EL (cell line): ENCODE measurements around the gene CA6.
"Not testable (repeated sequence)": the region's sequence is repeated elsewhere in the genome, so short reads cannot be mapped to it uniquely, and the experiment has no call there.

Source experiments
- DNase-seq: peaks from one replicate; pipeline ENCODE4 v3.0.0-alpha.2; 2016

CA6 gene

DNA sequence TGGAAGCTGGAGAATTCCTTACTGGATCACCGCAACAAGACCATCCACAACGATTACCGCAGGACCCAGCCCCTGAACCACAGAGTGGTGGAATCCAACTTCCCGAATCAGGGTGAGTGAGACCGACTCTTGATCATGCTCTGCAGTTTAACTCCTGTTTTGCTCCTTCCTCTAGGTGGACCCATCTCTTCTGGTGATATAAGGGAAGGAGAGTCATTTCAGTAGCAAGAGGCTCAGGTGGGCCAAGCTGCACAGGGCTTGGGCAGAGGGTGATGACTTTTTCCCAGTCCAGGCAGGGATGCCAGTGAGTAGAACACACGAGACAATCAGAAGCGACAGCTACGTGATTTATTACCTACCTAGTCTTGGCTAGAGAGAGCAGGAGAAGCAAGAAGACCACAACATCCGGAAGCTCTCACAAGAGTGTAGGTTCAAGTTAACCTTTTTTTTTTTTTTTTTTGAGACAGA, 25.2 kb downstream of the CA6 start:
- DNase-seq, result no peak

DNA sequence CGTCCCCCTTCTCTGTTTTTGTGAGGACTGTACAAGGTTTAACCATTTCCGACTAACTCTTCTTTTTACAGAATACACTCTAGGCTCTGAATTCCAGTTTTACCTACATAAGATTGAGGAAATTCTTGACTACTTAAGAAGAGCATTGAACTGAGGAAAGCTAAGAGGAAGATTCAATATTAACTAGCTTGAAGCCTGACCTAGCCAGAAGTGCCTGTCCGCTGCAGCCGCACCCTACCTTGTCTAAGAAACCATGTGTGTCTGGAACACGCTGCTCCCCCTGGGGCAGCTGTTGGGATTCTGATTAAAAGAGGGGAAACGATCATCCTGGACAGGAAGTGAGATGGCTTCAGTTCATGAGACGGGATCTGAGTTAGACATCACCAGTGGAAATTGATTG, 28.9 kb downstream of the CA6 start:
- no peak for DNase-seq

DNA sequence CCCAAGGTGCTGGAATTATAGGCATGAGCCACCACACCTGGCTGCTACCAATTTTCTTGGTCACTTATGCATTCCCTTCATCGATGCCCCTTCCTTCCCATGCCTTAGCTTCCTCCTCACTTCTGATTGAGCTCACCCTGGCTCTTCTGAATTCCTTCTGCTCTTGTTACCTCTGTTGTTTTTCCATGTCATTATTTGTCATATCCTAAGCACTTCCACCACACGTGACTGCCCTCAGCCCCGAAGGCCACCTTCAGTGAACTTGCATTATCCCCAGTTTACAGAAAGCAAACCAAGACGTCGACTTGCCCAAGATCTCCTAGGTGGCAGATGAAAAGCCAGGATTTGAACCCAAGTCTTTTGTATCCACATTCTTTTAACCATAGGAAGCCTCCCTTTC, 30.7 kb downstream of the CA6 start:
- no peak for DNase-seq

DNA sequence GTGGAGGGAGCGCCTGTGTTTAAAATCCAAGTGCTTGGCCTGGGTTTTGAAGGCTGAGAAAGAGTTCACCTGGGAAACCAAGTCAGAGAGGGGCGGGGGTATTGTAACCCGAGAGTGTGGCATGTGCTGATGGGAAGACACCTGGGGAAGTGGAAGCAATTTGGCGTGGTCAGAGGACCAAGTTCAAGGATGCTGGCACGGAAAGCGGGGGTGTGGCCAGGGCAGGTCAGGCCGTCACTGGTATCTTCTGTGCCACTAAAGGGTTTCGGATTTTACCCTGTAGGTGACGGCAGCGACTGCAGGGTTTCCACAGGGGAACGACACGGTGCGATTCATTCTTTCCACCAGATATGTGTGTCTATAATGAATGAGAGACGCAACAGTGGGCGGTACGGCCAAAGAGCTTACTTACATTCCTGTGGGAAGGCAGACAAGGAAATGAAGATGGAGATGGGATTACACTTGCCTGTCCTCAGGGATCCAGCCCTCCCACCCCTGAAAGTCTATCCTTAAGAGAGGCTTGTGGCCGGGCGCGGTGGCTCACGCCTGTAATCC, 31.3 kb downstream of the CA6 start:
- no peak for DNase-seq

DNA sequence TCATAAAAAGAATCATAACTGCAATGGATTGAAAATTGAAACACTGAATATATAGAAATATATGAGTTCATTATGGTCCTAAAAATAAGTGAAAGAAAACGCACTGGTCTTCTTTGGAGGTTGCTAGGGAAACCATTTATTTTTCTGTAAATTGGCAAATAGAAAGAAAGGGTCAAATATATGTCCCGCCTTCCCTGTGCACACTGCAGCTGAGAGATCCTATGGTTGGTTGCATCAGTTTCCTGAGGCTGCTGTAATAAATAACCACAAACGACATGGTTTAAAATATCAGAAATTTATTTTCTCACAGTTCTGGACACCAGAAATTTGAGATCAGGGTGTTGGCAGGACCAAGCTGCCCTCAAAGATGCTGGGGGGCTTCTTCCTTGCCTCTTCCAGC, 35.0 kb downstream of the CA6 start:
- no peak for DNase-seq

DNA sequence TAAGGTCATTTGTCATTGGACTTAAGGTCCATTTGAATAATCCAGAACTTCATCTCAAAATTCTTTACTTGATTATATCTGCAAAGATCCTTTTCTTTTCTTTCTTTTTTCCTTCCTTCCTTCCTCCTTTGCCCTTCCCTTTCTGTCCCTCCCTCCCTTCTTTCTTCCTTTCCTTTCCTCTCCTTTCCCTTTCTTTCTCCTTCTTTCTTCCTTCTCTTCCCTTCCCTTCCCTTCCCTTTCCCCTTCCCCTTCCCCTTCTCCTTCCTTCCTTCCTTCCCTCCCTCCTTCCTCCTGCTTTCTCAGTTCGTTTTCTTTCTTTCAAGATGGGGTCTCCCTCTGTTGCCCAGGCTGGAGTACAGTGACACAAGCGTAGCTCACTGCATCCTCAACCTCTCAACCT, 35.5 kb downstream of the CA6 start:
- no peak for DNase-seq

DNA sequence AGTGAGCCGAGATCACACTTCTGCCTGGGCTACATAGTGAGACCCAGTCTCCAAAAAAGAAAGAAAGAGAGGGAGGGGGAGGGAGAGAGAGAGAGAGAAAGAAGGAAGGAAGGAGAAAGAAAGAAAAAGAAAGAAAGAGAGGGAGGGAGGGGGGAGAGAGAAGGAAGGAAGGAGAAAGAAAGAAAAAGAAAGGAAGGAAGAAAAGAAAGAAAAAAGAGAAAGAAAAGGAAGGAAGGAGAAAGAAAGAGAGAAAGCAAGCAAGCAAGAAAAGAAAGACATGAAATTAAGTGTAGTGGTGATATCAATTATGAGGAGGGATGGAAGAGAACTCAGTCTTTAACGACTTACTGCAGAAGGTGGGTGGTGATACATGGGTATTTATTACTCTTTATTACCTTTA, 38.5 kb downstream of the CA6 start:
- no peak for DNase-seq

DNA sequence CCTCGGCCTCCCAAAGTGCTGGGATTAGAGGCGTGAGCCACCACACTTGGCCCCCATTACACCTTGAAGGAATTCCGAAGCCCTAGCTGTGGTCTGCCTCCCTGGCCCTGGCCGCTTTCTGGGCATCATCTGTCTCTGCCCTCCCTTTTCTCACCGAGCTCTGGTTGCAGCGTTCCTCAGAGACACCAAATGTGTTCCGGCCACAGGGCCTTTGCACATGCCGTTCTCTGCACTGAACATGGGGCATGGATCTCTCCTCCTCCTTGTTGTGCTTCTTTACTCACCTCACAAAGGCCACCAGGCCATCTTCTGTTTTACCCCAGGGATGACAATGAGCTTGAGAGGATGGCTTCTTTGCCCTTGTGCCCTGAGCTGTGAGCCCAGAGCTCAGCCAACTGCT, 39.3 kb downstream of the CA6 start:
- DNase-seq, result no peak

GRCh38 chr1:8985915-8986813, 40.5 kb downstream of the CA6 start:
- peak; percentile 98 for DNase-seq

GRCh38 chr1:8986814-8987190, 41.1 kb downstream of the CA6 start:
- DNase-seq, result no peak

GRCh38 chr1:8987881-8988617, 42.4 kb downstream of the CA6 start:
- DNase-seq, result peak; percentile 57

DNA sequence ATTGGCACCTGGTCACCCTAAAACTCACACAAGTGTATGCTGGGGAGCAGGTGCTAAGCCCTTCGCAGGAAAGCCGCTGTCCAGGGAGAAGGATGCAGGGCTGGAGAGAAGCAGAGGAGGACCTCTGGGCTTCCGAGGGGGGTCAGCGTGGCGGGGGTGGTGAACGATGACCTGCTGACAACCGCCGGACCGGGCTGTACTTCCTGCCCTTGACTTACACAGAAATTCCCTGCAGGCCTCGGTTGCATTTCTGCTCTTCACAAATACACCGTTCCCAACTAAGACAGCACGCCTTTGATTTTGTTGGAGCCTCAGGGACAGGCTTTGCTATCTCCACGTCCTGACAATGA, 42.9 kb downstream of the CA6 start:
- no peak for DNase-seq

GRCh38 chr1:8989061-8989460, 43.4 kb downstream of the CA6 start:
- no peak for DNase-seq

- peak; percentile 57 for DNase-seq
Measured at GRCh38 chr1:8989821-8990220, 44.2 kb downstream of the CA6 start.

DNA sequence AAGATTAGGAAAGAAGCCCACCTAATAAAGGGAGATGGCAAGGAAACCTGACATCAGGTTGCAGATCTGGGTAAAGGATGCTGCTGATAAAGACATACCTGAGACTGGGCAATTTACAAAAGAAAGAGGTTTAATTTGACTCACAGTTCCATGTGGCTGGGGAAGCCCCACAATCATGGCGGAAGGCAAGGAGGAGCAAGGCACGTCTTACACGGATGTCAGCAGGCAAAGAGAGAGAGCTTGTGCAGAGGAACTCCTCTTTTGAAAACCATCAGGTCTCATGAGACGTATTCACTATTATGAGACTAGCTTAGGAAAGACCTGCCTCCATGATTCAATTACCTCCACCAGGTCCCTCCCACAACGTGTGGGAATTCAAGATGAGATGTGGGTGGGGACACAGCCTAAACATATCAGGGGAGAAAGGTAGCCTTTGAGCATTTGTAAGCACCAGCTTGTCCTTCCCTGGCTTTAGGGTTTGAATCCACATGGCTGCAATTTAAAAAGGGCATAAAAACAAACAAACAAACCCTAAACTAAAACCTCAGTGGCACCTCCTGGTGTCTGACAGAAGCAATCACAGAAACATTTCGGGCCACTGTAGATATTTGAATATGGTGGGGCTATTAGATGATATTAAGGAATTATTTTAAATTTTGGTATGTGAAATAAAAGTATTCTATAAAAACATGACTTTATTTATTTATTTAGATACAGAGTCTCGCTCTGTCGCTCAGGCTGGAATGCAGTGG, 47.4 kb downstream of the CA6 start:
- no peak for DNase-seq

- DNase-seq, result not testable (repeated sequence)
Measured at GRCh38 chr1:8993962-8994675, 48.5 kb downstream of the CA6 start.

DNA sequence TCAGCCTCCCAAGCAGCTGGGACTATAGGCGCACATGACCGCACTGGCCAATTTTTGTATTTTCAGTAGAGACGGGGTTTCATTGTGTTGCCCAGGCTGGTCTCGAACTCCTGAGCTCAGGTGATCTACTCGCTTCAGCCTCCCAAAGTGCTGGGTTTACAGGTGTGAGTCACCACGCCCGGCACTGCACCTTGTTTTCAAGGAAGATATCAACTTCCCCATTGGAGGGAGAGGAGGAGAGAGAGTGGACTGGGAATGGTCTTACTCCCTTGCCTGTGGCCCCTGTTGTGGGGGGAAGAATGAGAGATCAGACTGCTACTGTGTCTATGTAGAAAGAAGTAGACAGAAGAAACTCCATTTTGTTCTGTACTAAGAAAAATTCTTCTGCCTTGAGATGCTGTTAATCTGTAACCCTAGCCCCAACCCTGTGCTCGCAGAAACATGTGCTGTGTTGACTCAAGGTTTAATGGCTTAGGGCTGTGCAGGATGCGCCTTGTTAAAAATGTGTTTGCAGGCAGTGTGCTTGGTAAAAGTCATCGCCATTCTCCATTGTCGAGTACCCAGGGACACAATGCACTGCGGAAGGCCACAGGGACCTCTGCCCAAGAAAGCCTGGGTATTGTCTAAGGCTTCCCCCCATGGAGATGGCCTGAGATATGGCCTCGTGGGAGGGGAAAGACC, 56.0 kb downstream of the CA6 start:
- not testable (repeated sequence) for DNase-seq

- DNase-seq, result not testable (repeated sequence)
Measured at GRCh38 chr1:9002215-9002560, 56.5 kb downstream of the CA6 start.

DNA sequence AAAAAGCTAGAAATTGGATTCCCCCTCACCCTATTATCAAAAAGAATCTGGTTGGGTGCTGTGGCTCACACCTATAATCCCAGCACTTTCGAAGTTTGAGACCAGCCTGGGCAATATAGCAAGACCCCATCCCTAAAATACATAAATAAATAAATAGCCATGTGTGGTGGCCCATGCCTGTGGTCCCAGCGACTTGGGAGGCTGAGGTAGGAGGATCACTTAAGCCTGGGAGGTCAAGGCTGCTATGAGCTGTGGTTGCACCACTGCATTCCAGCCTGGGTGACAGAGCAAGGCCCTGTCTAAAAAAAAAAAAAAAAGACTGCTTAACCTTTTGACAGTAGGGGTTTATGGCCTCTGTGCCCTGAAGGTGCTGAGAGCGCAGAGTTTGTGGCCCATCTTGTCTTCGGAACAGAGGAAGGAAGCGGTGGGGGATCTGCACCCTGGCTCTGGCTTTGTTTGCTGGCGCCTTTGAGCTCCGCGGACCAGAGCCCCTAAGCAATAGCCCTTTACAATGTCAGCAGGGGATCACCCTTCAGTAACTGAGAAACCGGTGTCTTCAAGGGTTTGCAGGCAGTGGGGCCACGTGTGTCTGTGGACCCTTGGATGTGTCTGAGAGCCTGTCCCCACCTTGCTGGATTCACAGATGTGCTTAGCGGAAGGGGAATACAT, 58.5 kb downstream of the CA6 start:
- DNase-seq, result no peak

DNA sequence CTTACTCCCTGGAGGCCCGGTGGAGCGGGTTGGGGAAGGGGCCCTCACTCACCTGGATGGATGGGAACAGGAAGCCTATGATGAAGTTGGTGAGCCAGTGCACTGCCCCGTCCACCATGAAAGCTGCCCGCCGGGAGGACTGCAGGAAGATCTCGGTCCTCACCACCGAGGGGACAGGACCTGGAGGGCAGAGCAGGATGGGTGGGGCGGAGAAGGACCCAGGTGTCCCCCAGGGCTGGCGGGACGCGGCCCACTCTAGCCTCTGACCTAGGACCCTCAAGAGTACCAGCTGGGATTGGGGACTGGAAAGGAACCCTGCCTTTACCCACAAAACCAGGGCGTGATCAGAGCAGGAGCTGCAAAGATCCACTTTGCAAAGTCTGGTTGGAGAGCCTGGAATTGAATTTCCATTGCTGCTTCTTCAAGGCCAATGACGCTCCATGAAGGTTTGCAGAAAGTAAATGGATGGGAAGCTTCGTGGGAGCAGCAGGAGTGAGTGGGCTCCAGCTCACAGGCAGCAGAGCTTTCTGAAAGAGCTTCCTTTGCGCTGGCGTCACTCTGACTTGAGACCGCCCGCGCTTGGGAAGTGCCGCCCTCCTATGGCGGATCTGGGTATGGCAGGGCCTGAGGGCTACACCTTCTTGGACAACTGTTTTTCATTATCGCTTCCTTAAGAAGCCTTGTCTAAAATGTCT, 59.2 kb downstream of the CA6 start:
- DNase-seq, result peak; percentile 77

- no peak for DNase-seq
Measured at GRCh38 chr1:9005395-9005708, 59.7 kb downstream of the CA6 start.
